Measurements from ENCODE around the gene NR0B1.

NR0B1 gene

GRCh38 chrX:30278365-30278764 is 30.8 kb downstream of the NR0B1 start:
- no peak for TF ChIP-seq CTCF (conservative IDR thresholded peaks at IDR 0.05; ENCODE audit: low read depth, low read length)
- no peak overlapping the region for H3K4me3 ChIP-seq (ENCODE audit: low read length)
- no peak for DNase-seq (ENCODE audit: low read depth)

- no peak for TF ChIP-seq CTCF (conservative IDR thresholded peaks at IDR 0.05; ENCODE audit: low read depth, low read length)
- no peak overlapping the region for H3K4me3 ChIP-seq (ENCODE audit: low read length)
- DNase-seq (ENCODE audit: low read depth) = no peak
Observed at GRCh38 chrX:30275498-30275897, 33.7 kb downstream of the NR0B1 start.

GRCh38 chrX:30270639-30271038 is 38.6 kb downstream of the NR0B1 start:
- no peak overlapping the region for H3K4me3 ChIP-seq (ENCODE audit: low read length)
- no peak for TF ChIP-seq CTCF (conservative IDR thresholded peaks at IDR 0.05; ENCODE audit: low read depth, low read length)
- DNase-seq (ENCODE audit: low read depth) = no peak

GRCh38 chrX:30262763-30263162 is 46.4 kb downstream of the NR0B1 start:
- no peak for DNase-seq (ENCODE audit: low read depth)
- H3K4me3 ChIP-seq (ENCODE audit: low read length) = no peak overlapping the region
- no peak for TF ChIP-seq CTCF (conservative IDR thresholded peaks at IDR 0.05; ENCODE audit: low read depth, low read length)

GRCh38 chrX:30261012-30261411 is 48.2 kb downstream of the NR0B1 start:
- DNase-seq (ENCODE audit: low read depth) = no peak
- no peak for TF ChIP-seq CTCF (conservative IDR thresholded peaks at IDR 0.05; ENCODE audit: low read depth, low read length)
- H3K4me3 ChIP-seq (ENCODE audit: low read length) = no peak overlapping the region

GRCh38 chrX:30259927-30260326 is 49.3 kb downstream of the NR0B1 start:
- no peak for DNase-seq (ENCODE audit: low read depth)
- no peak for TF ChIP-seq CTCF (conservative IDR thresholded peaks at IDR 0.05; ENCODE audit: low read depth, low read length)

More at GRCh38 chrX:30259927-30260326, 49.3 kb downstream of the NR0B1 start:
- no peak overlapping the region for H3K4me3 ChIP-seq (ENCODE audit: low read length)
